CD4-positive, alpha-beta T cell (primary cell): ENCODE data around the gene RPL7A. TPM values are rescaled to one million over a fixed set of nuclear protein-coding genes. Genes with fewer than 3 reads are reported as not detected.

Source experiments
- ATAC-seq: fragments of 200-7000 bp; cut with Tn5 transposase; one replicate; pipeline ENCODE4 v1.10.0; 2022; ENCODE audit warnings: mild to moderate bottlenecking; ENCODE audit not compliant: poor library complexity
- CTCF ChIA-PET: fragments of 350-600 bp; sonication (Branson Sonifier 250); formaldehyde crosslinking; loops from one replicate; lab custom pipeline; 2021; ENCODE audit warnings: antibody characterized with exemption, inconsistent platforms; lab: Charles Lee
- POLR2A ChIA-PET: fragments of 350-600 bp; sonication (Branson Sonifier 250); formaldehyde crosslinking; loops from one replicate; lab custom pipeline; 2021; ENCODE audit warnings: antibody characterized with exemption, inconsistent platforms; lab: Charles Lee
- DNase-seq, 14 experiments: peaks; one replicate each; pipeline ENCODE4 v3.0.0-alpha.2; 2013 to 2020; ENCODE audit warnings: mixed read lengths in 2 of 14
- H3K27ac ChIP-seq, 2 donors: one replicate each; pipeline versions ENCODE4 v1.5.1 to v1.7.0; 2013; ENCODE audit warnings: low read length in 2 of 2, low read depth in 1 of 2, mild to moderate bottlenecking in 1 of 2
- H3K27me3 ChIP-seq, 2 experiments: 1 replicate in 1 of 2; 2 replicates in 1 of 2; pipeline versions ENCODE4 v1.6.1 to v1.7.0; 2013; ENCODE audit warnings: low read length in 2 of 2, control low read depth in 1 of 2, mild to moderate bottlenecking in 1 of 2, moderate library complexity in 1 of 2; ENCODE audit not compliant: insufficient read depth in 2 of 2, control insufficient read depth in 1 of 2
- H3K36me3 ChIP-seq: one replicate; pipeline ENCODE4 v1.6.1; 2013; ENCODE audit warnings: low read length, control low read depth; ENCODE audit not compliant: insufficient read depth
- H3K4me1 ChIP-seq: one replicate; pipeline ENCODE4 v1.6.1; 2013; ENCODE audit warnings: low read length, control low read depth; ENCODE audit not compliant: insufficient read depth
- H3K4me3 ChIP-seq: one replicate; pipeline ENCODE4 v1.5.1; 2013; ENCODE audit warnings: mild to moderate bottlenecking, low read length, moderate library complexity
- H3K9me3 ChIP-seq, 2 experiments: 1 replicate in 1 of 2; 2 replicates in 1 of 2; pipeline versions ENCODE4 v1.6.1 to v1.7.0; 2013; ENCODE audit warnings: low read length in 2 of 2, mild to moderate bottlenecking in 2 of 2, control low read depth in 1 of 2, moderate library complexity in 1 of 2; ENCODE audit not compliant: control insufficient read depth in 1 of 2, insufficient read depth in 1 of 2
- H3K27ac Mint-ChIP-seq: one replicate; pipeline ENCODE4 v1.8.0; 2020; ENCODE audit warnings: mixed read lengths
- H3K27me3 Mint-ChIP-seq: one replicate; pipeline ENCODE4 v1.8.0; 2021; ENCODE audit warnings: mixed read lengths
- H3K36me3 Mint-ChIP-seq: one replicate; pipeline ENCODE4 v1.8.0; 2021; ENCODE audit warnings: low read depth, mixed read lengths
- H3K4me1 Mint-ChIP-seq: one replicate; pipeline ENCODE4 v1.8.0; 2021; ENCODE audit warnings: low read depth, mixed read lengths
- H3K4me3 Mint-ChIP-seq: one replicate; pipeline ENCODE4 v1.8.0; 2020; ENCODE audit warnings: mild to moderate bottlenecking, mixed read lengths
- H3K9me3 Mint-ChIP-seq: one replicate; pipeline ENCODE4 v1.8.0; 2020; ENCODE audit warnings: mixed read lengths
- CTCF ChIP-seq: fragments of 200-600 bp; IDR thresholded peaks from one replicate; pipeline ENCODE4 v1.8.0; 2022; ENCODE audit warnings: antibody characterized with exemption, mild to moderate bottlenecking
- intact Hi-C, 2 experiments: fragments of 100-400 bp; cut with DNase I in 1 of 2; cut with micrococcal nuclease in 1 of 2; formaldehyde crosslinking; loops; one replicate each; pipeline versions ENCODE4 v1.15.1 to v1.9.0; 2023 to 2025; cut with DNase I, micrococcal nuclease
- total RNA-seq, 174 experiments: library from RNA in 2 of 174; stranded (reverse) in 2 of 174; gene quantifications; one replicate each; pipeline ENCODE4 v1.2.3 and lab custom pipeline; 2021 to 2026

RPL7A gene
- total RNA-seq, 2 experiments from 2014 or later, result 2,613 to 2,686 TPM

- Histone ChIP-seq H3K27ac (no peak overlapping the region), H3K36me3 (peaks cover 67% of the 10 kb centered on the region), H3K9me3 (no peaks in the 10 kb centered on the region), H3K4me3 (no peak overlapping the region), H3K4me1 (peaks cover 56% of the 10 kb centered on the region), H3K27me3 (no peaks in the 10 kb centered on the region)
- no peak for TF ChIP-seq CTCF
- intact Hi-C loops, result loop anchor here in 1 of 2 experiments (5.0 to 10.0 kb wide), 2 partner anchors 313 to 941 kb away; partner anchors contain the start of genes GTF3C5 and TTF1
- ATAC-seq (no peak), DNase-seq (no peak)
- H3K9me3 Mint-ChIP-seq, result no peaks in the 10 kb centered on the region
- peaks cover 37% of the 10 kb centered on the region for H3K4me1 Mint-ChIP-seq
- POLR2A ChIA-PET, result no interaction called here
- no peaks in the 10 kb centered on the region for H3K27me3 Mint-ChIP-seq
- H3K4me3 Mint-ChIP-seq, result peak overlapping the region; percentile 88
- H3K27ac Mint-ChIP-seq, result no peak overlapping the region
- CTCF ChIA-PET, result no interaction called here
- H3K36me3 Mint-ChIP-seq, result peaks cover 66% of the 10 kb centered on the region
These were observed 2.4 kb upstream of the RPL7A start for GRCh38 chr9:133345596-133345995.

GRCh38 chr9:133346021-133346785, 1.8 kb upstream of the RPL7A start:
- Mint-ChIP-seq H3K27ac (peak overlapping the region; percentile 69), H3K27me3 (no peaks in the 10 kb centered on the region), H3K36me3 (peaks cover 66% of the 10 kb centered on the region), H3K4me3 (peak overlapping the region; percentile 88), H3K9me3 (no peaks in the 10 kb centered on the region), H3K4me1 (peaks cover 34% of the 10 kb centered on the region)
- Histone ChIP-seq H3K4me3 (peak overlapping the region; percentile 88), H3K9me3 (no peaks in the 10 kb centered on the region), H3K27ac (no peak overlapping the region), H3K27me3 (no peaks in the 10 kb centered on the region), H3K4me1 (peaks cover 50% of the 10 kb centered on the region), H3K36me3 (peaks cover 68% of the 10 kb centered on the region)
- intact Hi-C loops, result loop anchor here in 1 of 2 experiments (5.0 to 10.0 kb wide), 2 partner anchors 314 to 941 kb away; partner anchors contain the start of genes GTF3C5 and TTF1
- CTCF ChIA-PET, result interaction anchor here (2.8 kb wide), 1 partner anchor 25 kb away, joined by 11 read pairs; no protein-coding TSS in a partner anchor
- POLR2A ChIA-PET, result interaction anchor here (2.7 to 3.1 kb wide), 2 partner anchors 11 to 31 kb away, joined by 26 to 45 read pairs; partner anchors contain the start of genes STKLD1, SURF1 and SURF2
- DNase-seq (no peak), ATAC-seq (no peak)
- no peak for TF ChIP-seq CTCF

GRCh38 chr9:133347515-133347984, 468 bp upstream of the RPL7A start:
- intact Hi-C loops, result loop anchor here in 1 of 2 experiments (5.0 to 10.0 kb wide), 2 partner anchors 315 to 943 kb away; partner anchors contain the start of genes GTF3C5 and TTF1
- H3K36me3 ChIP-seq, result peaks cover 70% of the 10 kb centered on the region
- DNase-seq (peak in 6 of 14 experiments; percentile 23 to 82 (median 47)), ATAC-seq (peak; percentile 32)
- Mint-ChIP-seq H3K4me3 (peak overlapping the region; percentile 96), H3K36me3 (peaks cover 72% of the 10 kb centered on the region), H3K27me3 (no peaks in the 10 kb centered on the region), H3K27ac (peak overlapping the region; percentile 85), H3K9me3 (no peaks in the 10 kb centered on the region), H3K4me1 (peaks cover 39% of the 10 kb centered on the region)
- peaks cover 50% of the 10 kb centered on the region for H3K4me1 ChIP-seq
- H3K27ac ChIP-seq, result peak overlapping the region; percentile 84 to 91
- no peaks in the 10 kb centered on the region for H3K27me3 ChIP-seq
- ChIA-PET CTCF (interaction anchor here (0.8 to 2.8 kb wide), 6 partner anchors 24 to 325 kb away, joined by 3 to 11 read pairs (median 3); no protein-coding TSS in a partner anchor), POLR2A (interaction anchor here (0.7 to 3.1 kb wide), 12 partner anchors 8 to 317 kb away, joined by 3 to 45 read pairs (median 10); partner anchors contain the start of genes GTF3C5, STKLD1, SURF1 and SURF2)
- H3K4me3 ChIP-seq, result peak overlapping the region; percentile 88
- no peaks in the 10 kb centered on the region for H3K9me3 ChIP-seq
- TF ChIP-seq CTCF, result no peak
